NCI-H2029 treated with DMSO at 0.1 percent for 48 hours (cell line): Measurements from ENCODE around the gene KAZN.
A peak's percentile ranks its signal among the peaks of the same experiment; 100 is the strongest.

Source experiments
- DNase-seq: peaks from one replicate; lab custom pipeline; 2025; lab: John Stamatoyannopoulos, UW

KAZN gene

GRCh38 chr1:14857436-14858195 lies 259.1 kb downstream of the KAZN start:
- DNase-seq, result no peak

DNA sequence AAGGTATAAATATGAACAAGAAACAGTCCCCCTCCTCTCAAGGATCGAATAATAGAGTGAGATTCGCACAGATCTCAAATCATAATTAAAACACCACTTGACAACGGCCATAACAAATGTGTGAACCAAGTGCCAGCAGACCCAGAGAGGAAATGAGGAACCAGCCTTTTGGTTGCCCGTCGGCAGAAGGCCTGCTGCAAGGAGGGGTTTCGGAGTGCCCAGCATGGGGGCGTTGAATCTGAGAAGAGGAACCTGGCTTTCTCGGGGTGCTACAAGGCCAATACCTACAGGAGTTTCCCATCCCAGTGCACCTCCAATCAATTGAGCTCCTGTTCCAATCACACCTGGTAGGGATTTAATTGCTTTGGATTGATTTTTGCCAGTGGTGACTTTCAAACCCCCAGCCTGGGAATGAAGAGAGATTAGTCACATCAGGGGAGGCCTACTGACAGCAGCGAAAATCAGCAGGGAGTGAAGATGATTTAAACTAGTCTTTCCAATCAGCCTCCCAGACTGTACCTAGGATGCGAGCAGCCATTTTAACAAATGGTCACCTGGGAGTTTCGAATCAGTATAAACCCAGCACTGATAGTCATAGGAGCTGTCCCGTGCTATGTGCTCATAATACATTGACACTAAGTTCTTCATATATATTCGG lies 263.8 kb downstream of the KAZN start:
- no peak for DNase-seq

GRCh38 chr1:14865106-14865505 lies 266.6 kb downstream of the KAZN start:
- DNase-seq, result no peak

DNA sequence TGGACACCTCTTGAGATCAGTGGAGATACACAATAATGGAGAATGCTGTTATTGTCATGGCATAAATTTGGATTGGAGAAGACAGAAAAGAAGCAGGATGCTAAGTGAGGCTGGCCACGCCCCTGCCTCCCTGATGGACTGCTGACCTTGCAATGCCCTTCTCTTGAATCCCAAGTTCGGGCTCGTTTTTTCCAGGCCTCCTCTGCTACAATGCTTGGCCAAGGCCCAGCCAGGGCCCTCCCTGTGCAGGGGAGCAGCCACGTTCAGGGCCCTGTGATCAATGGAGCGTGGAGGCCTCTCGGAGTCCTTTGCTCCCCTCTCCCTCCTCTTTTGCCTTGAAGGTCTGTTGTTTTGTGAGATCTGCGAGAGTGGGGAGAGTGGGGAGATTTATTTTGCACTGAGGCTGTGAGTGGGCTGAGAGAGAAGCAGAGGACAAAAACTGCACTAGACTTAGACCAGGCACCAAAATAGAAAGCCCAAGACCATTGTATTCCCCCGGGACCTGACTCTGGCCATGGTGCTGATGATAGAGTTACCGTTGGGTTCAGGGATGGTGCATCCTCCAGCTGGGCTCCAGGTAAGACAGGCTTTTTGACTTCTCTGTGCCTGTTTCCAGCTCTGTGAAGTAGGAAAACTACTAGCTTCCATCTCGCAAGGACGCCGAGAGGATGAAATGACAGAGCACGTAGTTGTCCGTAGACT lies 268.6 kb downstream of the KAZN start:
- no peak for DNase-seq

- no peak for DNase-seq
These were observed 270.7 kb downstream of the KAZN start for GRCh38 chr1:14869187-14869586.

DNA sequence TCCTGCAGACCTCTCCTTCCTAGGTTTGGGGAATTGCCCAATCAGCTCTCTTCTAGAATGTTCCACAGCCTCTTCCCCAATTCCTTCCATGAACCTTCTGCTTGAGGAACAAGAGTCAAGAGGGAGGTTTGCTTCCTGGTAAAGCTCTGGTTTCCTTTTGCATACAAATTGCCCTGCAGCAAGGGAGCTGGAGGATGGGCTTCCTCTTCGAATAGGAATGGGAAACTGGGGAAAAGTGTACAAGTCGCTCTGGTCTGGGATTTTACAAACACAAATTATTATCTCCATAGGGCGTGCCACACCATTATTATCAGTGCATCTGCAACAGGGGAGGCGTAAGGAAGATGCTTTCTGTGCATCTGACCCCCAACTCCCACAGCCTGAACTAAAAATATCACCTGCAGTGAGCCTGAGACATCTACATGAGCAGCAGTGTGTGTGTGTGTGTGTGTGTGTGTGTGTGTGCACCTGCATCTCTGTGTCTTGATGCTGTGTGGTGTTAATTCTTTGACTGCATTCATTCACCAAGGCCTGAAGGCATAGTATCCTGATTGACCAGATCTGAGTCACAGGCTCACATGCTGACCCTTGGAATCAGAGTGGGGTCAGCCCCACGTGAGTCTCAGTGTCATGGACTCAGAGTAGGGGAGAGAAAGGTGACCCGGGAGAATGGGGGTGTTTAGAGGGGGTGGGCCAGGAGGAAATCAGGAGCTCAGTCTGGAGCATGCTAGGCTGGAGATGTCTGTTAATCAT lies 272.9 kb downstream of the KAZN start:
- no peak for DNase-seq

- DNase-seq, result no peak
These were observed 274.3 kb downstream of the KAZN start for GRCh38 chr1:14872762-14873161.

GRCh38 chr1:14873677-14874076 lies 275.2 kb downstream of the KAZN start:
- no peak for DNase-seq

GRCh38 chr1:14875524-14876509 lies 277.3 kb downstream of the KAZN start:
- peak; percentile 44 for DNase-seq

DNA sequence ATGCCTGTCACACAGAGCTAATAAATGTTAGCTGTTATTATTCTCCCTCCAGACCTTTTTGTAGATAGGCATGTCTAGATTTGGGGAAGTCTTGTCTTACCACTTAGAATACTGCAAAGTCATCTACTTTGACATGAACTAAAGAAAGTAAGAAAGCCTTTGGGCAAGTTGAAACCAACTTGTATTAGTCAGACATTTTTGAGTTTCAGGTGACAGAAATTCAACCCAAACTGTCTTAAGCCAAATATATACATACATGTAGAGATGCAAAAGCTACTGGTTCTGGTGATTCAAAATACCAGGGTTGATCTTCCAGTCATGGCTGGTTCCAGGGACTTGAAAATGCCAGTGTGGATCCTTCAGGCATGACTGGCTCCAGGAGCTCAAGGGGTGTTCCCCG lies 278.3 kb downstream of the KAZN start:
- DNase-seq, result no peak

DNA sequence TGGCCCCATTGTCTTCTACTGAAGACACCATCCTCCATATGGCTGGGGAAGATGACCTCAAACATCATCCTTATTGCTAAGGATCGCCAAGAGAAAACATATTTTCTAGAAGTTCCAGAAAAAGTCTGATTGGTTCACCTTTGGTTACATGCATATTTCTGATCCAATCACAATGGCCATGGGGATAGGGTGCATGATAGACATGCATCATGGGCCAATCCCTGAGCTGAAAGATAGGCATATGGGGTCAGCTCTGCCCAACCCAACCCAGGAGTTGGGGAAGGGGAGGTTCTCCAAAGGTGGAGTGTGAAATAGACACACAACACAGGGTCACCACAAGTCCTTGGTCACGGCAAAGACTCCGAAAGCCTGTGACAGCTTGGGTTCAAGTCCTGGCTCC lies 278.7 kb downstream of the KAZN start:
- DNase-seq, result no peak

GRCh38 chr1:14878124-14878523 lies 279.6 kb downstream of the KAZN start:
- no peak for DNase-seq

- DNase-seq, result no peak
These were observed 280.5 kb downstream of the KAZN start for GRCh38 chr1:14878951-14879350.

GRCh38 chr1:14880456-14881316 lies 282.2 kb downstream of the KAZN start:
- DNase-seq, result no peak

- DNase-seq, result no peak
These were observed 283.5 kb downstream of the KAZN start for GRCh38 chr1:14881775-14882672.

- DNase-seq, result no peak
These were observed 286.2 kb downstream of the KAZN start for GRCh38 chr1:14884614-14885175.

GRCh38 chr1:14887044-14887566 lies 288.6 kb downstream of the KAZN start:
- DNase-seq, result no peak

DNA sequence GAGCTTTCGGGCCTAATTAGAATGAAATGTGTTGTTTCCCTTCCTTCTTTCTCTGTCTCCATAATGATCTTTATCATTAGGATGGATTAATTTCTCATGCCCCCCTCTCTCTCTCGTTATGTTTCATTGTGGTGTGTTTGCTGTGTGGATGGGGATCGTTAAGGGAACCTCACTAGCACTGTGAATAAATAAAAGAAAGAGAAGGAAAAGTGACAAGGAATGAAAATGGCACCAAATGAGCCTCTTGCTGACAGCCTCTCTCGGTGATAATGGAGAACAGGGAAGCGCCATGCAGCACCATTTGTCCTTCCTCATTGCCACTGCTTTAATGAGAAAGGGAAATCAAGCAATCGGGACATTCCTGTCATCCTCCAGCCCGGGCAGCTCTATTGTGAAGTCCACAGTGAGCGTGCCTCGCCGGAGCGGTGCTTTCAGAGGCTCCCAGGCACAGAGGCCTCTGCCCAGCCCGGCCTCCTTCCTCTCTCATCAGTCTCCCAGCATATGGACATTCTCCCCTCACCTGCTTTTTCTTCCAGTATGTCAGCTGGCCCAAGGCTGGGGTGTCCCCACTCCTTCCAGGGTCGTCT lies 289.4 kb downstream of the KAZN start:
- DNase-seq, result no peak
